ENCODE data around the gene LHB. TPM values are rescaled to one million over a fixed set of nuclear protein-coding genes. Genes with fewer than 3 reads are reported as not detected.
A peak's percentile ranks its signal among the peaks of the same experiment; 100 is the strongest.
"Not testable (repeated sequence)": the region's sequence is repeated elsewhere in the genome, so short reads cannot be mapped to it uniquely, and the experiment has no call there.

Gene LHB
- polyA plus RNA-seq, 3 donors = 0.30 to 0.71 TPM; not detected in 1

- DNase-seq = not testable (repeated sequence)
Measured at GRCh38 chr19:49038557-49039276, 21.8 kb upstream of the LHB start.

DNA sequence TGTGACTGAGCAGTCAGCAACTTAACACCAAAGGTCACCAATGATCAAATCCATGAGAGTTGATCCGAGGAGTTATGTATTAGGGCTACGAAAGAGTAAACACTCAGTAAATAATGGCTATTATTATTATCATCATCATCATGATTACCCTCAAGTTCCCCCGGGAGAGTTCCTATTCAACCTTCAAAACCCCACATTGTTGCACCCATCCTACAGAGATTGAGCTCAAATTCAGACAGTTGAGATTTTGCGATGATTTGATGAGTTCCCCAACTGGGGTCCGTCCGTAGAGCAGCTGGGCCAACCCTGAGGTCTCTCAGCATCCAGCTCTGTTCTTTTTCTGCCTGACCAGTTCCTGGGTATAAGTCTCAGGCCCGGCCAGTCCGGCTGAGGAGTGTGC is 21.2 kb upstream of the LHB start:
- DNase-seq = not testable (repeated sequence)

- not testable (repeated sequence) for DNase-seq
Measured at GRCh38 chr19:49036815-49037214, 19.9 kb upstream of the LHB start, which contains the start of gene CGB1. TSS of gene CGB1 (minus strand) at chr19:49036895. CDS start at chr19:49036711, 184 bp downstream.

DNA sequence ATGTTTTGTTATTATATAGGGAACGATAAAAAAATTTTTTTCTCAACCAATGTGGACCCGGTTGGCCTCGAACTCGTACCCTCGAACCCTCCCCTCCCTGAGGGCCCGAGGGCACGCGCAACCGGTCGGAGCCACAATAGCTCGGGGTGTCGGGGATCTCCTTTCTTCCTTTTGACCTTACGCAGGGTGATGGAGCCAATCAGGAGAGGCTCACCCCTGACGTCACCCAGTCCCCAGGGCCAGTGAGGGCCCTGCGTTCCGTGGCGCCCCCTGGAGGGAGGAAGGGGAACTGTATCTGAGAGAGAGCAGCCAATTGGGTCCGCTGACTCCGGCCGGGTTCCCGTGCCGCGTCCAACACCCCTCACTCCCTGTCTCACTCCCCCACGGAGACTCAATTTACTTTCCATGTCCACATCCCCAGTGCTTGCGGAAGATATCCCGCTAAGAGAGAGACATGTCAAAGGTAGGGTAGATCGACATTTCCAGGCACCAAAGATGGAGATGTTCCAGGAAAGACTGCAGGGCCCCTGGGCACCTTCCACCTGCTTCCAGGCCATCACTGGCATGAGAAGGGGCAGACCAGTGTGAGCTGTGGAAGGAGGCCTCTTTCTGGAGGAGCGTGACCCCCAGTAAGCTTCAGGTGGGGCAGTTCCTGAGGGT is 14.9 kb upstream of the LHB start, which contains the start of gene CGB2:
Gene CGB2, plus strand, starts transcription at position 249 of the 660 bp plus-strand sequence. Its CDS starts 206 bp downstream, at position 455.
- DNase-seq = not testable (repeated sequence)

DNA sequence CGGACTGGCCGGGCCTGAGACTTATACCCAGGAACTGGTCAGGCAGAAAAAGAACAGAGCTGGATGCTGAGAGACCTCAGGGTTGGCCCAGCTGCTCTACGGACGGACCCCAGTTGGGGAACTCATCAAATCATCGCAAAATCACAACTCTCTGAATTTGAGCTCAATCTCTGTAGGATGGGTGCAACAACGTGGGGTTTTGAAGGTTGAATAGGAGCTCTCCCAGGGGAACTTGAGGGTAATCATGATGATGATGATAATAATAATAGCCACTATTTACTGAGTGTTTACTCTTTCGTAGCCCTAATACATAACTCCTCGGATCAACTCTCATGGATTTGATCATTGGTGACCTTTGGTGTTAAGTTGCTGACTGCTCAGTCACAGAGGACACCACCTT is 13.4 kb upstream of the LHB start:
- not testable (repeated sequence) for DNase-seq

DNA sequence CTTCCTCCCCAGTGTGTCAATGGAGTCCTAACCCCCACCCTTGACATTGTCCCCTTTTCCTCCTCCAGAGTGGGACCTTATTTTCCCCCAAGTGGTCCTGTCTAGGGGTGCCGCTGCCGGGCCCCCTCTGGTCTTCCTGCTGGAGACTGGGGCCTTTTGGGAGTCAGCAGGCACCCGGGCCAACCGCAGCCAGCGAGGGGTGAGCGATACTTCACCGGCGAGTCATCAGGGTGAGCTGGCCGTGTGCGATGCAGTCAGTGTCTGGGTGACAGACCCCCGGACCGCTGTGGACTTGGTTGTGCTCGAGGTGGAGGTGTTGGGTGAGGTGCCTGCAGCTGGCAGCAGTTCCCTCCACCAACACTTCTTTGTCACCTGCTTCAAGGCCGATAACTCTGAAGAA is 12.9 kb upstream of the LHB start:
- not testable (repeated sequence) for DNase-seq

GRCh38 chr19:49028686-49029085 is 11.8 kb upstream of the LHB start:
- not testable (repeated sequence) for DNase-seq

DNA sequence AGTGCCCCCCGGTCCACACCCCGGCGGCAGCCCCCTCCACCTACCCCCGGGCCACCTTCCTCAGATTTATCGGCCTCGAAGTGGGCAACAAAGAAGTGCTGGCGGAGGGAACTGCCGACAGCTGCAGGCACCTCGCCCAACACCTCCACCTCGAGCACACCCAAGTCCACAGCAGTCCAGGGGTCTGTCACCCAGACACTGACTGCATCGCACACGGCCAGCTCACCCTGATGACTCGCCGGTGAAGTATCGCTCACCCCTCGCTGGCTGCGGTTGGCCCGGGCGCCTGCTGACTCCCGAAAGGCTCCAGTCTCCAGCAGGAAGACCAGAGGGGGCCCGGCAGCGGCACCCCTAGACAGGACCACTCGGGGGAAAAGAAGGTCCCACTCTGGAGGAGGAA is 8.7 kb upstream of the LHB start:
- DNase-seq = not testable (repeated sequence)

DNA sequence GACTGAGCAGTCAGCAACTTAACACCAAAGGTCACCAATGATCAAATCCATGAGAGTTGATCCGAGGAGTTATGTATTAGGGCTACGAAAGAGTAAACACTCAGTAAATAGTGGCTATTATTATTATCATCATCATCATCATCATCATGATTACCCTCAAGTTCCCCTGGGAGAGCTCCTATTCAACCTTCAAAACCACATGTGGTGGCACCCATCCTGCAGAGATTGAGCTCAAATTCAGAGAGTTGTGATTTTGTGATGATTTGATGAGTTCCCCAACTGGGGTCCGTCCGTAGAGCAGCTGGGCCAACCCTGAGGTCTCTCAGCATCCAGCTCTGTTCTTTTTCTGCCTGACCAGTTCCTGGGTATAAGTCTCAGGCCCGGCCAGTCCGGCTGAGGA is 8.2 kb upstream of the LHB start:
- DNase-seq = not testable (repeated sequence)

- DNase-seq = not testable (repeated sequence)
Measured at GRCh38 chr19:49024233-49024632, 7.3 kb upstream of the LHB start, which contains the start of gene CGB3. TSS of gene CGB3 (minus strand) at chr19:49024333. CDS start at chr19:49023971, 362 bp downstream.

GRCh38 chr19:49022116-49022515 is 5.2 kb upstream of the LHB start:
- no peak for DNase-seq

- DNase-seq = no peak
Measured at GRCh38 chr19:49020931-49021895, 4.3 kb upstream of the LHB start.

DNA sequence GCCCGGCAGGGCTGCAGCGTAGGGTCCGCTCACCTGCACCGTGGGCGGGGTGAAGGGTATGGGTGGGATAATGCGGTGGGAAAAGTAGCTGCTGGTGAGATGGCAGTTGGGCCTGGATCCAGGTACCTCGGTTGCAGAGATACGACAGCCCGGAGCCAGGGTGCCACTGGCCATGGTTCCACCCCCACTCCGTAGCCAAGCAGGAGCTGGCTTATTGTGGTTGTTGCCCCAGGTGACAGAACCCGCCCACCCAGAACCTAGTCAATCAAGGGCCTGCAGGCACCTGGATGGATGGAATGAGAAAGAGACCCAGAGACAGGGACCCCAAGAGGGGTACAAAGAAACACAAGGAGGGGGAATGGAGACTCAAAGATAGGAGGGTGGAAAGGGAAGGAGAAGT is 3.5 kb upstream of the LHB start:
- DNase-seq = no peak

- no peak for DNase-seq
Measured at GRCh38 chr19:49019242-49019932, 2.5 kb upstream of the LHB start.

DNA sequence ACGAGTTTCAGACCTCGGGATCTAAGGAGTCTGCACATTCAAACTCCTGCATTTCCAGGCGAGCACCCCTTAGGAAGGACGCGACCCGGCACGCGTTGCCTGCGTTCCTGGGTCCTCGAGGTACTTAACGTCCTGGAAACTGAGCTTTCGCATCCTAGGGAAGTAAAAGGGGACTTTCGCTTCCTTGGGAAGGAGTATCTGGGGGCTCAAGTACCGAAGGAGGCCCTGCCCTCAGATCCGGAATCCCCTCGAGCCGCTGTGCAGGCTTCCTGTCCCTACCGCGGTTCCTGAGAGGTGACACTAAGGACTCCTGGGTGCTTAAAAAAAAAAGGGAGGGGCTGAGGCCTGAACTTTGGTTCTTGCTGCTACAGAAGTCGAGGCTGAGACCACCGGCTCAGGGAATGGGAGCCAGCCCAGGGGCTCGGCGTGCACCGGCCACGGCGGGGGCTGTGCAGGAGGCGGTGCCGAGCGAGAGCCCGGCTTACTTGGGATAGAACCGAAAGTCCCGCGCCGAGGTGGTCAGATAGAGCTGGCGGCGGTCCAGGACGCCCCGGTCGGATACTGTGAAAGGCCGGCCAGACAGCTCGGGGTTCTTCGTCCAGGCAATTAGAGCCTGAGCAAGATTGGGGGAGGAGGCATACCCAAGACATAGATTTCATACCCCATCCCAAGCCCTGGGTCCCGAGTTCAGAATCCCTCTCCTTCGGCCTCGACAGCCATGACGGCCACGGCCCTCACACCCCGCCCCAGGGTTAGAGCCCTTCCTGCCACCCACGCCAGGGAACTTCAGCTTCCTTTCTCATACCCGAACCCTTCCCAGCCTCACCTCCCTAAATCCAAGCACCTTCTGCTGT is 1.7 kb upstream of the LHB start:
- DNase-seq = not testable (repeated sequence)

DNA sequence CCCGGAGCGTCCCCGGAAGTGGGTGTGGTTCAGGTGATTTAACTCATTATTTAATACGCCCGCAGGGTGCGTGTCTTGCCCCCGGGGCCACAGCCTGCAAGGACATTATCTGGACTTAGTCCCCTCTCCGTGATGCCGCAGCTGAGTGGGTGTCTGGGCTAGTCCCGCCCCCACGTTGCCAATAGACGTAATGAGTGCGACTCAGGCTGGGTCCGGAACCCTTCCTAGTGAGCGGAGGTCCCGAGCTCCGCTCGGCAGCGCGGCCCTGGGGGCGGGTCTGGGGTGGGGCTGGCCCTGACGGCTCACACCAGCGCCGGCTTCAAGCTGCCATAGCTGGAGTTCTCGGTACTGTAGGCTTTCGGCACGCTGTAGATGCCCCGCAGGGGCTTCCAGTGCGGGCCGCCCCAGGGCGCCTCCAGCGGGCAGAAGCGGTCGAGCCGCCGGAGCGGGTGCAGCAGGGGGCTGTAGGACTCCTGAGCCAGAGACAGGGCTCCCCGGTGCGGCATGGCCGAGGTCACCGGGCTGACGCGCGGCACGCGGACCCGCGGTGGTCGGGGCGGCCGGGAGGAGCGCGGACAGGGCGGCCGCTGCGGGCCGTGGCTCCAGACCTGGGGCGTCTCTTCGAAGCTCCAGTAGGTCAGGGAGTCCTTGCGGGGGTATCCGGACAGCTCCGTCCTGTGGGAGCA is 918 bp upstream of the LHB start:
- peak; percentile 48 for DNase-seq

- no peak for DNase-seq
Measured at GRCh38 chr19:49016067-49016839, 638 bp downstream of the LHB start.

- DNase-seq = no peak
Measured at GRCh38 chr19:49014870-49015255, 2.0 kb downstream of the LHB start.
